ENCODE results near the gene C1QTNF12.

- TF ChIP-seq CTCF (IDR thresholded peaks at IDR 0.05) (no peak), EP300 (IDR thresholded peaks at IDR 0.05) (no peak)
Observed at GRCh38 chr1:1229770-1230169, 16.8 kb downstream of the C1QTNF12 start.
